Ishikawa (cell line): ENCODE data around the gene PGAP6.

ENCODE experiments used
- CEBPB ChIP-seq: IDR thresholded peaks from 2 replicates; pipeline ENCODE4 v1.6.1; 2012
- RAD21 ChIP-seq: IDR thresholded peaks from 2 replicates; pipeline ENCODE4 v1.6.1; 2012; ENCODE audit warnings: low read depth
- TEAD4 ChIP-seq: IDR thresholded peaks from 2 replicates; pipeline ENCODE4 v1.6.1; 2012
- YY1 ChIP-seq: IDR thresholded peaks from 2 replicates; pipeline ENCODE4 v1.6.1; 2012; ENCODE audit warnings: low read depth
- TF ChIP-seq, protein P1 (sequence below): IDR thresholded peaks from 2 replicates; pipeline ENCODE4 v1.6.1; 2012
- TF ChIP-seq, protein P2 (sequence below): IDR thresholded peaks from 2 replicates; pipeline ENCODE4 v1.6.1; 2012

DNA sequence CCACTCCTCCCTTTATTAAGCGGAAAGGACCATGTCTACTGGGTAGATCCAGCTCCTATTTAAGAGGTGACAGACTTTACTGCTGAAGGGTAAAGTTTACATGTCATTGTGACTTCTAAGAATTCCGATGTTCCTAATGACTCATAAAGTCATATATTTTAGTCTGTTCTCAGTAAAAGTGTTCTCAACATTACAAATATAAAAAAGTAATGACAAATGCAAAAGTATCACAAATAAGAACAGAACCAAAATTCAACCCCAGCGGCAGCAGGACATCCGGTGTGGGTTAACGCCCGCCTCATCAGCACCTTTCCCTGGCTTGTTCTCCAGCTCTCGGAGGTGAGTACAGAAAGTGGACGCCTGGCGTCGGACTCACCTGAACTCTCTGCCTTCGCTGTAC lies 36.0 kb downstream of the PGAP6 start:
- TF ChIP-seq TEAD4 (no peak), RAD21 (no peak), CEBPB (no peak), YY1 (no peak)
- TF ChIP-seq, protein P1, sequence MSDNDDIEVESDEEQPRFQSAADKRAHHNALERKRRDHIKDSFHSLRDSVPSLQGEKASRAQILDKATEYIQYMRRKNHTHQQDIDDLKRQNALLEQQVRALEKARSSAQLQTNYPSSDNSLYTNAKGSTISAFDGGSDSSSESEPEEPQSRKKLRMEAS: no peak
- TF ChIP-seq, protein P2, sequence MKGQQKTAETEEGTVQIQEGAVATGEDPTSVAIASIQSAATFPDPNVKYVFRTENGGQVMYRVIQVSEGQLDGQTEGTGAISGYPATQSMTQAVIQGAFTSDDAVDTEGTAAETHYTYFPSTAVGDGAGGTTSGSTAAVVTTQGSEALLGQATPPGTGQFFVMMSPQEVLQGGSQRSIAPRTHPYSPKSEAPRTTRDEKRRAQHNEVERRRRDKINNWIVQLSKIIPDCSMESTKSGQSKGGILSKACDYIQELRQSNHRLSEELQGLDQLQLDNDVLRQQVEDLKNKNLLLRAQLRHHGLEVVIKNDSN: no peak
